ENCODE measurements around the gene ECE1.

DNA sequence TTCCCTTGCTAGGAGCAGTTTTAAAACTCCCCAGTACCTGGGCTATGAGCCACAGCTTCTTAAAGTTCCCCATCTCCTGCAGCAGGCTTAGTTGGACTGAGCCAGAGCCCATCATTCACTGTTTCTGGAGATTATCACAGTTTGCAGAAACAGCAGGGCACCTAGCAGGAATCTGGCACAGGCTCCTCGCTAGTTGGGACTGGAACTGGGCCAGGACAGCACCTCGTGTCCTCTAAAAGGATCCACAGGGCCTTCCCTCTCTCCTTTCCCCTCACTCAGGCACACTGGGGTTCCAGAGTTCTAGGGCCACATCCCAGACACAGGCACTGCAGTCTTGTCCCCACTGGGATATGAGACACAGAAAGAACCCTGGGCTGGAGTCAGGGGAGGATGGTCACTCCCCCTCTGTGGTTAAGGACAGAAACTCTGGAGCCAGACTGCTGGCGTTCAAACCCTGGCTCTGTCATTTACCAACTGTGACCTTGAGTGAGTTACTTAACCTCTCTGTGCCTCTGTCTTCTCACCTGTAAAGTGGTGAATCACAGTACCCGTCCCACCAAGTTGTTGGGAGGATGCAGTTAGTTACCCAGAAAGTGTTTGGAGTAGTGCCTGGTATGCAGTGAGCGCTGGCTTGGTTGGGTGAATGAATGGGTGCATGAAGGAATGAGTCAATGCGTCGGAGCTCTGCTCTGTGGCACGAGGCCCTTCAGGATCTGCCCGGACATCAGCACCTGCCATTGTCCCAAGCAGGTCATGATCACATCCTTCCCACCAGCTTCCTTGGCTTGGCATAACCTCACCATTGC lies 18.8 kb upstream of the ECE1 start:
- TF ChIP-seq, protein P1, sequence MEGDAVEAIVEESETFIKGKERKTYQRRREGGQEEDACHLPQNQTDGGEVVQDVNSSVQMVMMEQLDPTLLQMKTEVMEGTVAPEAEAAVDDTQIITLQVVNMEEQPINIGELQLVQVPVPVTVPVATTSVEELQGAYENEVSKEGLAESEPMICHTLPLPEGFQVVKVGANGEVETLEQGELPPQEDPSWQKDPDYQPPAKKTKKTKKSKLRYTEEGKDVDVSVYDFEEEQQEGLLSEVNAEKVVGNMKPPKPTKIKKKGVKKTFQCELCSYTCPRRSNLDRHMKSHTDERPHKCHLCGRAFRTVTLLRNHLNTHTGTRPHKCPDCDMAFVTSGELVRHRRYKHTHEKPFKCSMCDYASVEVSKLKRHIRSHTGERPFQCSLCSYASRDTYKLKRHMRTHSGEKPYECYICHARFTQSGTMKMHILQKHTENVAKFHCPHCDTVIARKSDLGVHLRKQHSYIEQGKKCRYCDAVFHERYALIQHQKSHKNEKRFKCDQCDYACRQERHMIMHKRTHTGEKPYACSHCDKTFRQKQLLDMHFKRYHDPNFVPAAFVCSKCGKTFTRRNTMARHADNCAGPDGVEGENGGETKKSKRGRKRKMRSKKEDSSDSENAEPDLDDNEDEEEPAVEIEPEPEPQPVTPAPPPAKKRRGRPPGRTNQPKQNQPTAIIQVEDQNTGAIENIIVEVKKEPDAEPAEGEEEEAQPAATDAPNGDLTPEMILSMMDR (IDR thresholded peaks at IDR 0.05) = no peak
- TF ChIP-seq TCF7L2 (IDR thresholded peaks at IDR 0.05; ENCODE audit: low read depth, low read length) (no peak), SIN3A (IDR thresholded peaks at IDR 0.05; ENCODE audit: borderline replicate concordance, insufficient read depth, low read depth, low read length) (no peak), POLR2AphosphoS5 (IDR thresholded peaks at IDR 0.05; ENCODE audit: low read depth, low read length) (peak; percentile 60; the same call in 1 of the 2 replicates)
